HCT116 (cell line): ENCODE measurements around the gene KATNIP. TPM values are rescaled to one million over a fixed set of nuclear protein-coding genes. Genes with fewer than 3 reads are reported as not detected.

ENCODE experiments used
- ATAC-seq: fragments of 200-7000 bp; cut with Tn5 transposase; 2 replicates; pipeline ENCODE4 v1.9.1; 2020; ENCODE audit warnings: mild to moderate bottlenecking, moderate library complexity
- BruUV-seq: library from RNA; stranded (reverse); fragments of 400-500 nt; replicated peaks from 2 replicates; lab custom pipeline; 2021; lab: Mats Ljungman, UMichigan
- CTCF ChIA-PET: fragments of 300-600 bp; sonication (Branson Sonifier 250); formaldehyde crosslinking; loops from one replicate; lab custom pipeline; 2021; ENCODE audit warnings: antibody characterized with exemption; lab: Charles Lee
- POLR2A ChIA-PET: fragments of 300-600, 350-600 bp; sonication (Branson Sonifier 250); formaldehyde crosslinking; loops from one replicate; lab custom pipeline; 2021; ENCODE audit warnings: antibody characterized with exemption; lab: Charles Lee
- RAD21 ChIA-PET, 2 experiments: fragments of 300-600 bp; sonication (Branson Sonifier 250); formaldehyde crosslinking; loops; one replicate each; lab custom pipeline; 2023; ENCODE audit warnings: low total read pairs in 2 of 2; ENCODE audit not compliant: uncharacterized antibody in 2 of 2, unreplicated experiment in 2 of 2, low non-redundant PET in 1 of 2; lab: Charles Lee
- DNase-seq: peaks from one replicate; pipeline ENCODE4 v3.0.0-alpha.2; 2010; ENCODE audit warnings: low read depth, low spot score
- H2AFZ ChIP-seq: fragments of 200-600 bp; shearing (Covaris generic), sonication (generic); 2 replicates; pipeline ENCODE4 v1.6.1; 2017; ENCODE audit warnings: low read depth, mixed run types, mixed read lengths, antibody characterized with exemption, low read length; ENCODE audit not compliant: poor library complexity, severe bottlenecking
- H3K27ac ChIP-seq: 2 replicates; pipeline ENCODE4 v1.5.1; 2012; ENCODE audit warnings: low read depth, low read length
- H3K27me3 ChIP-seq: fragments of 200-600 bp; sonication (generic); 2 replicates; pipeline ENCODE4 v1.6.1; 2016; ENCODE audit warnings: mixed run types, low read length, mixed read lengths; ENCODE audit not compliant: insufficient read depth
- H3K36me3 ChIP-seq, 2 experiments: fragments of 200-500 bp in 1 of 2; fragments of 200-600 bp in 1 of 2; sonication (Bioruptor generic) in 1 of 2; sonication (generic) in 1 of 2; 2 replicates each; pipeline versions ENCODE4 v1.5.1 to v1.6.1; 2014 to 2016; ENCODE audit warnings: low read length in 2 of 2, inconsistent platforms in 1 of 2, mixed read lengths in 1 of 2, mixed run types in 1 of 2; ENCODE audit not compliant: insufficient read depth in 2 of 2, control insufficient read depth in 1 of 2
- H3K4me1 ChIP-seq, 2 experiments: fragments of 200-600 bp in 1 of 2; sonication (generic) in 1 of 2; 2 replicates each; pipeline versions ENCODE4 v1.5.1 to v1.6.1; 2012 to 2017; ENCODE audit warnings: low read length in 2 of 2, inconsistent platforms in 1 of 2, mild to moderate bottlenecking in 1 of 2, mixed read lengths in 1 of 2, mixed run types in 1 of 2, moderate library complexity in 1 of 2; ENCODE audit not compliant: insufficient read depth in 2 of 2, control insufficient read depth in 1 of 2
- H3K4me2 ChIP-seq: fragments of 200-600 bp; sonication (generic); 2 replicates; pipeline ENCODE4 v1.6.1; 2017; ENCODE audit warnings: mixed run types, low read length, mixed read lengths
- H3K4me3 ChIP-seq, 2 experiments: fragments of 200-600 bp in 1 of 2; sonication (generic) in 1 of 2; replicated peaks in 1 of 2; 2 replicates each; pipeline ENCODE4 v1.5.1; 2011 to 2016; ENCODE audit warnings: low read length in 2 of 2, control low read depth in 1 of 2, low read depth in 1 of 2, mild to moderate bottlenecking in 1 of 2, mixed read lengths in 1 of 2, mixed run types in 1 of 2
- H3K79me2 ChIP-seq: fragments of 200-600 bp; sonication (generic); 2 replicates; pipeline ENCODE4 v1.6.1; 2017; ENCODE audit warnings: mild to moderate bottlenecking, mixed run types, low read length, moderate library complexity, mixed read lengths; ENCODE audit not compliant: insufficient read depth
- H3K9ac ChIP-seq: fragments of 200-600 bp; sonication (generic); 2 replicates; pipeline ENCODE4 v1.6.1; 2016; ENCODE audit warnings: low read length, mixed read lengths
- H3K9me2 ChIP-seq: fragments of 200-600 bp; sonication (generic), shearing (Covaris generic); 2 replicates; pipeline ENCODE4 v1.6.1; 2017; ENCODE audit warnings: mixed run types, mild to moderate bottlenecking, moderate library complexity; ENCODE audit not compliant: insufficient read depth
- H3K9me3 ChIP-seq, 2 experiments: fragments of 200-500 bp in 1 of 2; fragments of 200-600 bp in 1 of 2; sonication (Bioruptor generic) in 1 of 2; sonication (generic) in 1 of 2; 2 replicates each; pipeline ENCODE4 v1.6.1; 2014 to 2017; ENCODE audit warnings: low read length in 2 of 2, mixed read lengths in 2 of 2, inconsistent platforms in 1 of 2, low read depth in 1 of 2, mild to moderate bottlenecking in 1 of 2, mixed run types in 1 of 2, moderate library complexity in 1 of 2; ENCODE audit not compliant: control insufficient read depth in 1 of 2, insufficient read depth in 1 of 2
- H4K20me1 ChIP-seq: fragments of 200-600 bp; sonication (generic), shearing (Covaris generic); 2 replicates; pipeline ENCODE4 v1.6.1; 2017; ENCODE audit warnings: mixed run types, mild to moderate bottlenecking, moderate library complexity; ENCODE audit not compliant: insufficient read depth
- CBX3 ChIP-seq: IDR thresholded peaks from 2 replicates; pipeline ENCODE4 v1.6.1; 2012; ENCODE audit warnings: low read depth
- CEBPB ChIP-seq: IDR thresholded peaks from 2 replicates; pipeline ENCODE4 v1.6.1; 2012; ENCODE audit warnings: low read depth
- EGR1 ChIP-seq: IDR thresholded peaks from 2 replicates; pipeline ENCODE4 v1.6.1; 2012; ENCODE audit warnings: low read depth
- EZH2 ChIP-seq: fragments of 200-600 bp; sonication (generic); IDR thresholded peaks from 2 replicates; pipeline ENCODE4 v1.6.1; 2017; ENCODE audit warnings: antibody characterized with exemption, mixed run types
- FOSL1 ChIP-seq: IDR thresholded peaks from 2 replicates; pipeline ENCODE4 v1.6.1; 2012; ENCODE audit warnings: low read depth
- POLR2A ChIP-seq: IDR thresholded peaks from 2 replicates; pipeline ENCODE4 v1.7.0; 2011; ENCODE audit warnings: borderline replicate concordance; ENCODE audit not compliant: insufficient read depth, insufficient read length; ENCODE audit errors: extremely low read depth
- POLR2AphosphoS5 ChIP-seq: IDR thresholded peaks from 2 replicates; pipeline ENCODE4 v1.6.1; 2011; ENCODE audit warnings: mild to moderate bottlenecking, low read depth, low read length, moderate library complexity
- SIN3A ChIP-seq: IDR thresholded peaks from 2 replicates; pipeline ENCODE4 v1.6.1; 2012; ENCODE audit warnings: low read depth
- TCF7L2 ChIP-seq: IDR thresholded peaks from 2 replicates; pipeline ENCODE4 v1.7.0; 2011; ENCODE audit warnings: borderline replicate concordance, inconsistent platforms; ENCODE audit not compliant: insufficient read depth, insufficient read length; ENCODE audit errors: extremely low read depth
- intact Hi-C: fragments of 100-400 bp; cut with micrococcal nuclease; formaldehyde crosslinking; loops from 2 replicates; pipeline ENCODE4 v1.10.0; 2022
- total RNA-seq: library from RNA; stranded (reverse); gene quantifications from one replicate; pipeline ENCODE4 v1.2.1, GENCODE V29; 2021; ENCODE audit not compliant: unreplicated experiment
- TF ChIP-seq, protein P1 (sequence below): IDR thresholded peaks from 2 replicates; pipeline ENCODE4 v1.6.1; 2012; ENCODE audit warnings: low read depth
- TF ChIP-seq, protein P2 (sequence below): IDR thresholded peaks from 2 replicates; pipeline ENCODE4 v1.6.1; 2012

Gene KATNIP
- total RNA-seq, 1 experiment from 2014 or later: 23.8 TPM

DNA sequence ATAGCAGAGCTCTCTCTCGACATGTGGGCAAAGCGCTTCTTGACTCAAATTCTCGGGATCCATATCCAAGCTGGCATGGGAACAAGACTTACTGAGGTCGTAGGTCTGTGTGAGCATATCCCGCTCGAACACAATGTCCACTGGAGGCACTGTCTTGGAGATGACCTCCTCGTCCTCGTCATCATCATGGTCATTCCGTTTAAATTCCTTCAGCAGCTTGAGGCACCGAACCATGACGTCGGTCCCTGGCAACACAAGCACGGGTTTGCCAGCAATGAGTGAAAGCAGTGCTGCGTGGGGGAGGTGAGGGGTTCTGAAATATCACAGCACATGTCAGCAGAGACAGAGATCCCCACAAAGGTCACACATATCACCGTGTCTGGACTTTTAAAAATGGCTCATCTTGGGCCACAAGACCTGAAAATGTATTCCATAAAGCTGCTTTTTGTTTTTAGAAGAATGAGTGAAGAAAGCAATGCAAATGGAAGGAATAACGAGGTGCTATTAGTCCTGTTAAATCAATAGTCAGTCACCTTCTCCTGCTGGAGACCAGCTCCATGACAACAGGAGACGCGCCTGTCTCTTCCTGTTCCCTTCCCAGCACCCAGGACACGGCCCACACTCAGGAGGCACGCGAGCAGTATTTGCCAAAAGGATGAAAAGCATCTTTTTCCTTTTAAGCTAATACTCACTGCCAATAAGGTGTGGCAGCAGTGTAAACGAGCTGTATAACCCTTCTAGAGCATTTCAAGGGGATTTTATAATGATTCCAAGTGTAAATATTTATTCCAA is 38.1 kb upstream of the KATNIP start:
- Histone ChIP-seq H3K9me2 (no peaks in the 10 kb centered on the region), H3K36me3 (peaks cover 19 to 33% of the 10 kb centered on the region in 2 experiments), H3K9me3 (no peaks in the 10 kb centered on the region), H3K4me1 (no peaks in the 10 kb centered on the region), H3K4me2 (no peak overlapping the region), H3K4me3 (no peak overlapping the region), H4K20me1 (no peaks in the 10 kb centered on the region), H3K79me2 (peaks cover 5% of the 10 kb centered on the region; the same call in 1 of the 2 replicates), H3K27me3 (no peaks in the 10 kb centered on the region), H3K9ac (no peak overlapping the region), H2AFZ (no peak overlapping the region), H3K27ac (no peak overlapping the region)
- no TSS peak for BruUV-seq
- ATAC-seq (no peak), DNase-seq (no peak)
- CTCF ChIA-PET: no interaction called here
- RAD21 ChIA-PET: no interaction called here
- intact Hi-C loops: no loop called here
- no peak for TF ChIP-seq POLR2AphosphoS5
- TF ChIP-seq TCF7L2: no peak
- TF ChIP-seq EZH2: no peak
- TF ChIP-seq FOSL1: no peak
- no peak for TF ChIP-seq CBX3
- TF ChIP-seq, protein P1, sequence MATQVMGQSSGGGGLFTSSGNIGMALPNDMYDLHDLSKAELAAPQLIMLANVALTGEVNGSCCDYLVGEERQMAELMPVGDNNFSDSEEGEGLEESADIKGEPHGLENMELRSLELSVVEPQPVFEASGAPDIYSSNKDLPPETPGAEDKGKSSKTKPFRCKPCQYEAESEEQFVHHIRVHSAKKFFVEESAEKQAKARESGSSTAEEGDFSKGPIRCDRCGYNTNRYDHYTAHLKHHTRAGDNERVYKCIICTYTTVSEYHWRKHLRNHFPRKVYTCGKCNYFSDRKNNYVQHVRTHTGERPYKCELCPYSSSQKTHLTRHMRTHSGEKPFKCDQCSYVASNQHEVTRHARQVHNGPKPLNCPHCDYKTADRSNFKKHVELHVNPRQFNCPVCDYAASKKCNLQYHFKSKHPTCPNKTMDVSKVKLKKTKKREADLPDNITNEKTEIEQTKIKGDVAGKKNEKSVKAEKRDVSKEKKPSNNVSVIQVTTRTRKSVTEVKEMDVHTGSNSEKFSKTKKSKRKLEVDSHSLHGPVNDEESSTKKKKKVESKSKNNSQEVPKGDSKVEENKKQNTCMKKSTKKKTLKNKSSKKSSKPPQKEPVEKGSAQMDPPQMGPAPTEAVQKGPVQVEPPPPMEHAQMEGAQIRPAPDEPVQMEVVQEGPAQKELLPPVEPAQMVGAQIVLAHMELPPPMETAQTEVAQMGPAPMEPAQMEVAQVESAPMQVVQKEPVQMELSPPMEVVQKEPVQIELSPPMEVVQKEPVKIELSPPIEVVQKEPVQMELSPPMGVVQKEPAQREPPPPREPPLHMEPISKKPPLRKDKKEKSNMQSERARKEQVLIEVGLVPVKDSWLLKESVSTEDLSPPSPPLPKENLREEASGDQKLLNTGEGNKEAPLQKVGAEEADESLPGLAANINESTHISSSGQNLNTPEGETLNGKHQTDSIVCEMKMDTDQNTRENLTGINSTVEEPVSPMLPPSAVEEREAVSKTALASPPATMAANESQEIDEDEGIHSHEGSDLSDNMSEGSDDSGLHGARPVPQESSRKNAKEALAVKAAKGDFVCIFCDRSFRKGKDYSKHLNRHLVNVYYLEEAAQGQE: no peak
- no peak for TF ChIP-seq EGR1
- TF ChIP-seq CEBPB: no peak
- TF ChIP-seq, protein P2, sequence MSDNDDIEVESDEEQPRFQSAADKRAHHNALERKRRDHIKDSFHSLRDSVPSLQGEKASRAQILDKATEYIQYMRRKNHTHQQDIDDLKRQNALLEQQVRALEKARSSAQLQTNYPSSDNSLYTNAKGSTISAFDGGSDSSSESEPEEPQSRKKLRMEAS: no peak
- TF ChIP-seq POLR2A: no peak
- no peak for TF ChIP-seq SIN3A
- POLR2A ChIA-PET: no interaction called here
